Small intestine (tissue), 7 donors: Measurements from ENCODE around the gene ABCC6. TPM values are rescaled to one million over a fixed set of nuclear protein-coding genes. Genes with fewer than 3 reads are reported as not detected.
A peak's percentile ranks its signal among the peaks of the same experiment; 100 is the strongest.
"Not testable (repeated sequence)": the region's sequence is repeated elsewhere in the genome, so short reads cannot be mapped to it uniquely, and the experiment has no call there.

Experiments
- DNase-seq, 2 donors: peaks; one replicate each; pipeline versions ENCODE4 v3.0.0 to v3.0.0-alpha.2; 2013
- FAIRE-seq: peaks from 2 replicates; lab custom pipeline; 2012; peaks lifted over from hg19 to GRCh38; lab: Jason Lieb, UNC
- H3K27ac ChIP-seq, 3 donors: one replicate each; pipeline ENCODE4 v1.5.1; 2013; ENCODE audit warnings: low read length in 2 of 3, mild to moderate bottlenecking in 2 of 3, control low read depth in 1 of 3, inconsistent platforms in 1 of 3, low read depth in 1 of 3, moderate library complexity in 1 of 3
- H3K27me3 ChIP-seq, 3 donors: one replicate each; pipeline ENCODE4 v1.6.1; 2013; ENCODE audit warnings: low read length in 3 of 3, inconsistent platforms in 1 of 3; ENCODE audit not compliant: control insufficient read depth in 3 of 3, insufficient read depth in 3 of 3
- H3K36me3 ChIP-seq, 3 donors: one replicate each; pipeline ENCODE4 v1.6.1; 2013; ENCODE audit warnings: low read length in 3 of 3, inconsistent platforms in 1 of 3, low read depth in 1 of 3, mild to moderate bottlenecking in 1 of 3, moderate library complexity in 1 of 3; ENCODE audit not compliant: control insufficient read depth in 3 of 3, insufficient read depth in 2 of 3
- H3K4me1 ChIP-seq, 3 donors: one replicate each; pipeline ENCODE4 v1.6.1; 2013; ENCODE audit warnings: low read length in 2 of 3, inconsistent platforms in 1 of 3, low read depth in 1 of 3, mild to moderate bottlenecking in 1 of 3, moderate library complexity in 1 of 3; ENCODE audit not compliant: control insufficient read depth in 3 of 3, insufficient read depth in 2 of 3
- H3K4me3 ChIP-seq, 3 donors: one replicate each; pipeline ENCODE4 v1.5.1; 2013; ENCODE audit warnings: low read length in 3 of 3, control low read depth in 1 of 3, inconsistent platforms in 1 of 3, low read depth in 1 of 3, mild to moderate bottlenecking in 1 of 3, moderate library complexity in 1 of 3
- H3K9me3 ChIP-seq, 2 donors: one replicate each; pipeline ENCODE4 v1.6.1; 2013; ENCODE audit warnings: low read depth in 1 of 2, low read length in 1 of 2; ENCODE audit not compliant: control insufficient read depth in 2 of 2, insufficient read depth in 1 of 2
- WGBS, 3 donors: extraction: QIAGEN DNeasy Blood & Tissue Kit; methylation state at CpG; one replicate each; pipeline ENCODE4 v1.1.7; 2013; 5-methylcytosine and 5-hydroxymethylcytosine counted together
- polyA plus RNA-seq, 4 donors: library from polyadenylated mRNA; stranded (reverse) in 3 of 4; unstranded in 1 of 4; fragments of 200-250 nt in 3 of 4; fragments of 120-200 nt in 1 of 4; gene quantifications; one replicate each; pipeline versions ENCODE4 v1.2.1 to v1.2.3, GENCODE V29; 2013
- donor health status: healthy with polysubstance abuse.
- donor health status: control.
- donor health status: control.
- donor health status: Bipolar disorder and iron deficiency.
- donor health status: healthy.

Gene ABCC6
- polyA plus RNA-seq, 4 donors = 10.7 to 100 (median 57.8) TPM

DNA sequence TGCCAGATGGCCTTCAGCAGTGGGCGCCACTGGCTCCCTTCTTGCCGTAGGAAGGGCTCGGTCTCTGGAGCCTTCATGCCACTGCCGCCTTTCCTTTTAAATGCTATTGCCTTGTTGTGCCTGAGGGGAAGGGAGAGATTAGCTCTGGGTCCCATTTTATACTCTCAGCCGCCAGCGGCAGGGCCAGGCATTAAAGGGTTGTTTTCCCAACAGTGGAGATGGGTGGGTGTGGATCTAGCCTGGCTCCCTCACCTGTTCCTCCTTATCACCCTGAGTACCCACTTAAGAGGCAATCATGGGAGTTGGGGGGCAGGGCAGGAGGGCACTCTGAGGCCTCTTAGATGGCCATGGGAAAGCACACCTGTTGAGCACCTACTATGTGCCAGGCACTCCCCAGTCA is 19.8 kb downstream of the ABCC6 start:
- peaks cover 0 to 29% (median 0%) of the 10 kb centered on the region in 3 donors for H3K36me3 ChIP-seq
- H3K4me3 ChIP-seq, FAIRE-seq, H3K9me3 ChIP-seq, DNase-seq, H3K4me1 ChIP-seq, H3K27ac ChIP-seq, H3K27me3 ChIP-seq: not testable (repeated sequence)
- 89 to 93% (median 92%) methylated on average over 5 to 6 of the region's 6 CpGs for WGBS, 3 donors

- not testable (repeated sequence) for FAIRE-seq, H3K9me3 ChIP-seq, H3K27ac ChIP-seq, H3K4me1 ChIP-seq, H3K27me3 ChIP-seq, H3K4me3 ChIP-seq
- H3K36me3 ChIP-seq = peaks cover 0 to 28% (median 5%) of the 10 kb centered on the region in 3 donors
- WGBS, 3 donors = 23 to 46% (median 24%) methylated on average over 3 to 4 of the region's 4 CpGs
- peak; percentile 57 to 59 for DNase-seq
Observed at GRCh38 chr16:16202400-16203143, 20.7 kb downstream of the ABCC6 start.

GRCh38 chr16:16201880-16202279 is 21.4 kb downstream of the ABCC6 start:
- DNase-seq, H3K9me3 ChIP-seq, H3K27ac ChIP-seq, FAIRE-seq, H3K4me1 ChIP-seq, H3K27me3 ChIP-seq, H3K4me3 ChIP-seq: not testable (repeated sequence)
- H3K36me3 ChIP-seq = peaks cover 0 to 28% (median 6%) of the 10 kb centered on the region in 3 donors
- WGBS, 3 donors = 80 to 90% (median 88%) methylated on average over 4 to 7 of the region's 8 CpGs

- 64 to 73% (median 70%) methylated on average over 4 to 5 of the region's 5 CpGs for WGBS, 3 donors
- DNase-seq, H3K9me3 ChIP-seq, FAIRE-seq, H3K4me1 ChIP-seq, H3K4me3 ChIP-seq, H3K27ac ChIP-seq, H3K27me3 ChIP-seq: not testable (repeated sequence)
- H3K36me3 ChIP-seq = peaks cover 0 to 34% (median 6%) of the 10 kb centered on the region in 3 donors
Observed at GRCh38 chr16:16200391-16200790, 22.9 kb downstream of the ABCC6 start.

- not testable (repeated sequence) for H3K4me1 ChIP-seq, DNase-seq, H3K27ac ChIP-seq, H3K27me3 ChIP-seq, H3K9me3 ChIP-seq, H3K4me3 ChIP-seq, FAIRE-seq
- peaks cover 0 to 41% (median 6%) of the 10 kb centered on the region in 3 donors for H3K36me3 ChIP-seq
- WGBS, 3 donors = 69 to 86% (median 74%) methylated on average over 4 of the region's 4 CpGs
Observed at GRCh38 chr16:16199428-16199827, 23.9 kb downstream of the ABCC6 start.

DNA sequence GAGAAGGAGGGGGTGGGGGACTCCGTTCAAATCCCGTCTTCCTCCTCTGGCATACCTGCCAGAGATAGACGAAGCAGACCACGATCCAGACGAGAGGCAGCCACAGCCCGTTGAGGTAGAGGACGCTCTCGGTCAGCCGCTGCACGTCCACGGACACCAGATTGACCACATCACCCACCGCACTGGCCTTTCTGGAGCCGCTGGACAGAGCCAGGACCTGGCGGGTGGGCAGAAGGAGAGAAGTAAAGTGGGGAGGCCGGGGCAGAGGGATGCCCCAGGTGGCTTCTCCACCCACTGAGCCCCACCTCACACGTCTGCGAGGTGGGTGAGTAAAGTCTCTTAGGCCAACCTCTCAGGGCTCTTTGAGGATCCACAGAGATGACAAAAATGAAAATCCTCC is 25.3 kb downstream of the ABCC6 start:
- WGBS, 3 donors = 78 to 94% (median 89%) methylated on average over 16 to 17 of the region's 17 CpGs
- DNase-seq = no peak
- Histone ChIP-seq H3K36me3 (peaks cover 0 to 49% (median 6%) of the 10 kb centered on the region in 3 donors), H3K4me1 (no peaks in the 10 kb centered on the region), H3K9me3 (no peaks in the 10 kb centered on the region), H3K27ac (no peak overlapping the region), H3K27me3 (no peaks in the 10 kb centered on the region), H3K4me3 (no peak overlapping the region)
- no peak for FAIRE-seq

DNA sequence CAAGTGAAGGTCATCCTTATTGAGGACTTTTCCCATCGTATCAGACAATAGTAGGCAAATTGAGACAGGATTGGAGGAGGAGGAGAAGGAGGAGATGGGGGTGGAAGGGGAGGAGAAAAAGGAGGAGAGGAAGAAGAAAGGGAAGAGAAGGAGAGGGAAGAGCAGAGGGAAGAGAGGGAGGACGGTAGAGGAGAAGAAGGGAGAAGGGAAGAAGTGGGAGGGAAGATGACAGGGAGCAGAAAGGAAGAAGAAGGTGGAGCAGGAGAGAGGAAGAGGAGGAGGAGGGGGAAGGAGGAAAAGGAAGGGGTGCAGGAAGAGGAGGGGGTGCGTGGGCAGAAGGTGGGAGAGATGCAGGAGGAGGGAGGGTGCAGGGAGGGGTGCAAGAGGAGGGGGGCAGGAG is 26.0 kb downstream of the ABCC6 start:
- Histone ChIP-seq H3K9me3 (no peaks in the 10 kb centered on the region), H3K4me1 (no peaks in the 10 kb centered on the region), H3K27me3 (no peaks in the 10 kb centered on the region), H3K36me3 (peaks cover 0 to 56% (median 6%) of the 10 kb centered on the region in 3 donors), H3K27ac (no peak overlapping the region), H3K4me3 (no peak overlapping the region)
- DNase-seq (no peak), FAIRE-seq (no peak)
- 49 to 79% (median 62%) methylated on average over 3 of the region's 3 CpGs for WGBS, 3 donors

DNA sequence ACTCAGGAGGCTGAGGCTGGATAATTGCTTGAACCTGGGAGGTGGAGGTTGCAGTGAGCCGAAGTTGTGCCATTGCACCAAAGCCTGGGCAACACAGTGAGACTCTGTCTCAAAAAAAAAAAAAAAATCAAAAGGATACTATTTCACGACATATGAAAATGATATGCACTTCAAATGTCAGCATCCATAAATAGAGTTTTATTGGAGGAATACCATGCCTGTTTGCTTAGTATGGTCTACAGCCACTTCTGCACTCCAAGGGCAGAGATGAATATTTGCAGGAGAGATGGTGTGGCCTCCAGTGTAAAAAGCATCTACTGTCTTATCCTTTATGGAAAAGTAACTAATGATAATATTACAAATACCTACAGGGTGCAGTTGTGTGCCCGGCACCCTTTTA is 27.2 kb downstream of the ABCC6 start:
- H3K4me3 ChIP-seq = no peak overlapping the region
- no peaks in the 10 kb centered on the region for H3K27me3 ChIP-seq
- peaks cover 0 to 59% (median 6%) of the 10 kb centered on the region in 3 donors for H3K36me3 ChIP-seq
- H3K9me3 ChIP-seq = no peaks in the 10 kb centered on the region
- FAIRE-seq (no peak), DNase-seq (no peak)
- H3K27ac ChIP-seq = no peak overlapping the region
- WGBS, 3 donors = 71 to 88% (median 87%) methylated on average over 3 of the region's 3 CpGs
- H3K4me1 ChIP-seq = no peaks in the 10 kb centered on the region
